ENCODE data around the gene TCF3. TPM values are rescaled to one million over a fixed set of nuclear protein-coding genes. Genes with fewer than 3 reads are reported as not detected.
A peak's percentile ranks its signal among the peaks of the same experiment; 100 is the strongest.
"Not testable (repeated sequence)": the region's sequence is repeated elsewhere in the genome, so short reads cannot be mapped to it uniquely, and the experiment has no call there.

The TCF3 gene
- polyA plus RNA-seq, 12 donors, result 96.3 to 195 (median 120) TPM; not detected in 1

- no peak for DNase-seq
Observed at GRCh38 chr19:1655131-1655981, 2.9 kb upstream of the TCF3 start.

- DNase-seq, result no peak
Observed at GRCh38 chr19:1654178-1654792, 1.9 kb upstream of the TCF3 start.

- no peak for DNase-seq
Observed at GRCh38 chr19:1653300-1653628, 849 bp upstream of the TCF3 start.

- no peak for DNase-seq
Observed at GRCh38 chr19:1651568-1652291, 685 bp downstream of the TCF3 start.

GRCh38 chr19:1650650-1651567 lies 1.5 kb downstream of the TCF3 start:
- peak; percentile 50 for DNase-seq

GRCh38 chr19:1649706-1650649 lies 2.4 kb downstream of the TCF3 start:
- DNase-seq, result no peak

- no peak for DNase-seq
Observed at GRCh38 chr19:1648920-1649541, 3.4 kb downstream of the TCF3 start.

- DNase-seq, result no peak
Observed at GRCh38 chr19:1648459-1648849, 4.0 kb downstream of the TCF3 start.

- DNase-seq, result no peak
Observed at GRCh38 chr19:1647501-1648458, 4.6 kb downstream of the TCF3 start.

- DNase-seq, result no peak
Observed at GRCh38 chr19:1646659-1647453, 5.6 kb downstream of the TCF3 start.

- DNase-seq, result no peak
Observed at GRCh38 chr19:1646149-1646548, 6.3 kb downstream of the TCF3 start.

GRCh38 chr19:1645299-1645698 lies 7.1 kb downstream of the TCF3 start:
- DNase-seq, result no peak

- no peak for DNase-seq
Observed at GRCh38 chr19:1644070-1644469, 8.3 kb downstream of the TCF3 start.

GRCh38 chr19:1640893-1641448 lies 11.4 kb downstream of the TCF3 start:
- DNase-seq, result not testable (repeated sequence)

- DNase-seq, result no peak
Observed at GRCh38 chr19:1636325-1637236, 15.8 kb downstream of the TCF3 start.

- DNase-seq, result no peak
Observed at GRCh38 chr19:1634938-1635243, 17.5 kb downstream of the TCF3 start.

Data from muscle of arm (tissue), 12 donors.